Fibroblast of mammary gland (primary cell): Measurements from ENCODE around the gene KCNA10.
"Not testable (repeated sequence)": the region's sequence is repeated elsewhere in the genome, so short reads cannot be mapped to it uniquely, and the experiment has no call there.

Experiments used
- DNase-seq: peaks from one replicate; pipeline ENCODE4 v3.0.0-alpha.2; 2010; ENCODE audit warnings: low read depth
- H3K4me3 ChIP-seq: 2 replicates; pipeline ENCODE4 v1.5.1; 2011; ENCODE audit warnings: low read depth, mild to moderate bottlenecking, low read length, moderate library complexity; ENCODE audit not compliant: control insufficient read depth
- TF ChIP-seq, protein P1 (sequence below): conservative IDR thresholded peaks from 2 replicates; pipeline ENCODE4 v1.5.1; 2011; ENCODE audit warnings: low read depth, low read length, inconsistent platforms; ENCODE audit not compliant: control insufficient read depth, insufficient read depth

Gene KCNA10

DNA sequence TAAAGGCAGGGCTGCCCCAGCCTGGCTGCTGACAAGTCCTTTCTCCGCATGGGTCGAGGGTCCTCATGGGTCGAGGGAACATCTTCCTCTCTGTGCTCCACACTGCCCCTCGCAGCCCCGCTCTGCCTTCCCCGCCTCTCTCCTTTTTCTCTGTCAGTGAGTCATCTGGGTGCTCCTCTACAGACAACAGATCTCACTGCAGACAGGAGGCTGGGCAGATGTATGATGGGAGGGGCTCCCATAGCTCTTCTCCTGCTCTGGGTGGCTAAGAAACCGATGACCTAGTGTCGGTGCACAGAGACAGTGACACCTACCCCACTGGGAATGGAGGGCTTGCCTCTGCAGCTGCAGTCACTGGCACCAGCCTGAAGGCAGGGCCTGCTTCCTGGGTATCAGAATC lies 5.5 kb downstream of the KCNA10 start:
- DNase-seq: peak; percentile 7
- H3K4me3 ChIP-seq: no peak overlapping the region
- TF ChIP-seq, protein P1, sequence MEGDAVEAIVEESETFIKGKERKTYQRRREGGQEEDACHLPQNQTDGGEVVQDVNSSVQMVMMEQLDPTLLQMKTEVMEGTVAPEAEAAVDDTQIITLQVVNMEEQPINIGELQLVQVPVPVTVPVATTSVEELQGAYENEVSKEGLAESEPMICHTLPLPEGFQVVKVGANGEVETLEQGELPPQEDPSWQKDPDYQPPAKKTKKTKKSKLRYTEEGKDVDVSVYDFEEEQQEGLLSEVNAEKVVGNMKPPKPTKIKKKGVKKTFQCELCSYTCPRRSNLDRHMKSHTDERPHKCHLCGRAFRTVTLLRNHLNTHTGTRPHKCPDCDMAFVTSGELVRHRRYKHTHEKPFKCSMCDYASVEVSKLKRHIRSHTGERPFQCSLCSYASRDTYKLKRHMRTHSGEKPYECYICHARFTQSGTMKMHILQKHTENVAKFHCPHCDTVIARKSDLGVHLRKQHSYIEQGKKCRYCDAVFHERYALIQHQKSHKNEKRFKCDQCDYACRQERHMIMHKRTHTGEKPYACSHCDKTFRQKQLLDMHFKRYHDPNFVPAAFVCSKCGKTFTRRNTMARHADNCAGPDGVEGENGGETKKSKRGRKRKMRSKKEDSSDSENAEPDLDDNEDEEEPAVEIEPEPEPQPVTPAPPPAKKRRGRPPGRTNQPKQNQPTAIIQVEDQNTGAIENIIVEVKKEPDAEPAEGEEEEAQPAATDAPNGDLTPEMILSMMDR: no peak

DNA sequence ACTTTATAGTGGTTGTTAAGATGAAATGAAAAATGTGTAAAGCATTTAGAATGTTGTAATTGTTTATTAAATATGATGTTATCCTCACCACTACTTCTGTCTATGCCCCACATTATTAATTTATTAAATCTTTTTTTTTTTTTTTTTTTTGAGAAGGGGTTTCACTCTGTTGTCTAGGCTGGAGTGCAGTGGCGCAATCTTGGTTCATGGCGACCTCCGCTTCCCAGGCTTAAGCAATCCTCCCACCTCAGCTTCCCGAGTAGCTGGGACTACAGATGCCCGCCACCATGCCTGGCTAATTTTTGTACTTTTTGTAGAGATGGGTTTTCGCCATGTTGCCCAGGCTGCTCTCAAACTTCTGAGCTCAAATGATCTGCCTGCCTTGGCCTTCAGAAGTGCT lies 7.5 kb downstream of the KCNA10 start:
- TF ChIP-seq, protein P1: no peak
- no peak overlapping the region for H3K4me3 ChIP-seq
- no peak for DNase-seq

DNA sequence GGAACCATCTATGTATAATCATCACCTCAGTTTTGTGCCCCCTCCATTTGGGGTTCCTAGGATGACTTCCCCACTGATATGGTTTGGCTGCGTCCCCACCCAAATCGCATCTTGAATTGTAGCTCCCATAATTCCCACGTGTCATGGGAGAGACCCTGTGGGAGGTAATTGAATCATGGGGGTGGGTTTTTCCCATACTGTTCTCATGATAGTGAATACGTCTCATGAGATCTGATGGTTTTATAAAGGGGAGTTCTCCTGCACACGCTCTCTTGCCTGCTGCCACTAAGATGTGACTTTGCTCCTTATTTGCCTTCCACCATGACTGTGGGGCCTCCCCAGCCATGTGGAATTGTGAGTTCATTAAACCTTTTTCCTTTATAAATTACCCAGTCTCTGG lies 8.1 kb downstream of the KCNA10 start:
- H3K4me3 ChIP-seq: not testable (repeated sequence)

DNA sequence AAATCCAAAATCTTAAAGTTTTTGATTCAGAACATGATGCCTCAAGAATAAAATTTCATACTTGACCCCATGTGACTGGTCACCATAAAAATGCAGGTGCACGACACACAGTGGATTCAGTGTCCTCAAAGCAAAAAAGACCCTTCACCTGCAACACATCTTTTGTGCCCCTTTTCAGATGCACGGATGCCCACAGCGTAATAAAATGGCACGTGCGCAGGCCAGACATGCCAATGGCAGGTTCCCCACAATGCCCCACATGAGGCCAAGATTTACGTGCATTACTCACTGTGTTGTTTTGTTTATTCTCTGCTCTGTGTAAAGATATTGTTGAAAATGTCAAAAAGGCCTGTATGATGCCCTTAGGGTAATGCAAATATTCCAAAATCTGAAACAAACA lies 9.3 kb downstream of the KCNA10 start:
- TF ChIP-seq, protein P1: no peak
- no peak for DNase-seq
- no peak overlapping the region for H3K4me3 ChIP-seq

More for the DNA sequence above, 8.1 kb downstream of the KCNA10 start:
- DNase-seq: not testable (repeated sequence)

DNA sequence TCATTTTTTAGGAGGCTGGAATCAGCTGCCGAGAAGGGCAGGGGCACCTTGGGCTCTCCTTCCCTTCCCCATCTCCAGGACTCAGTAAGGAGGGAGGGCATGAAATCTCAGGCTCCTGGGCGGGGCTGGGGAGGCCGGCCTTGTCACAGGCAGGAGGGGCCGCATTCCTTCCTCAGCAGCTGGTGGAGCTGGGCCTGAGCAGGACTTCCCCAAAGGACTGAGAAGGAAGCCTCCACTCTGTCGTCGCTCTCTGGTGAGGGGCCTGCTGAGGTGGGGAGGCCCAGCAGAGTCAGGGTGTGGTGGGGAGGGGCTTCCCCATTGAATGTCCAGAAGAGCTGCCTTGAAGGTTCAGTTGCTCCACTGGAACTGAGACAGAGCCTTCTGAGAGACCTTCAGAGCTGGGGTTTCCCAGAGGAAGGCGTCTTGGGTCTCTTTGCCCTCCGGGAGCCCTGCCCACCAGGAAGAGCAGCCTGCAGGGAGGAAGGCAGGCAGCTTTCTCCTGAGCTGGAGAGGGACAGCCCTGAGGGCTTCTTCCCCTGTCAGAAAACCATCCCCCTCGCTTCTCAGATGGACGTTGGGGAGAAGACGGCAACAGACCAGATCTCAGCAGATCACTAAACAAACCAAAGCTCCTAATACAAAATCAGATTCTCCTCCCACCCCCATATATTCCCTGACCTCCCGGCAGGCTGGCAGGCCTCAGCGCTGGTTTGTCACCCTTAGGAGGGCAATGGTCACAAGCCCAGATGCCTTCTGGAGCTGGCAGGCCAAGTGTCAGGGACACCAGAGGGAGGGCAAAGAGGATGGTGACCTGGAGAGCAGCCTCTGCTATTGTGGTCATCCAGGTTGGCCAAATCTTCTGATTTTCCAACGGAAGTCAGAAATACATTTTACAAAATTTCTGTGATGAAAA lies 10.7 kb downstream of the KCNA10 start:
- TF ChIP-seq, protein P1: no peak
- DNase-seq: no peak

DNA sequence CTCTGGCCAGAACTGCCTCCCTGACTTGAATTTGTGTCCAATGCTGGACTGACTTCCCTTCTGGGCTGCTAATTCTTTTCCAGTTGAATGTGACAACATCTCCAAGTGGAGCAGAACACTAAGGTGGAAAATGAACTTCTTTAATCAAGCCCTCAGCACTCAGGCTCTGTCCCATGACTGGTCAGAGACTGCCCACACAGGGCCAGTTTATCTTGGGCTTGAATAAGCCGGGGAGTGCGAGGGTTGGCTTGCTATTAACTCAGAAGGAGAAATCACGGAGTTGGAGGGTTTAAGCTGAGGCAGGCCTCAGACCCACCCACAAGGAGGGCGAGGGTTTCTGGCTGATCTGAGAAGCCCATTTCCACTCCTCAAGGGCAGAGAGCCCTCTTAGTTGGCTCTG lies 12.4 kb downstream of the KCNA10 start:
- no peak for DNase-seq
- no peak overlapping the region for H3K4me3 ChIP-seq
- TF ChIP-seq, protein P1: no peak

More for the DNA sequence above, 10.7 kb downstream of the KCNA10 start:
- H3K4me3 ChIP-seq: no peak overlapping the region

DNA sequence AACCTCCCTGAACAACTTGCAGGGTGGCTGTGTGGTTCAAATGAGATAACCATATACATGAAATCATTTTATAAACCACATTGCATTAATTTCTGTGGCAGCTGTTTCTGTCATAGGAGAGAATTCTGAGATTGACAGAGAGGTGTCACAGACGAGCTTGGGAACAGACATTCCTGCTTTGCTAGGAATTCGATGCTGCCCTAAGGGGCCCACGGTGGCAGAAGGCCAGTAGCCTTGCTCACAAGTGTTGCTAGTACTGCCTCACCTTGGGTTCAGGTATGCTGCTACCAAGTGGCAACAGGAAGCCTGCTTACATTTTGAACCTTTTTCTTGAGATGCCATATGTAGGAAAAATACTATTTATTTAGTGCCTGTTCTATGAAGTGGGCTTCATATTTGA lies 13.4 kb downstream of the KCNA10 start:
- no peak for DNase-seq
- TF ChIP-seq, protein P1: no peak
- no peak overlapping the region for H3K4me3 ChIP-seq
